ENCODE measurements around the gene TUBGCP4. TPM values are rescaled to one million over a fixed set of nuclear protein-coding genes. Genes with fewer than 3 reads are reported as not detected.

Gene TUBGCP4
- total and polyA plus RNA-seq, 9 of the 15 experiments (the other 6 are each of a cell fraction or from before 2014, with no cell fraction given): 10.7 to 50.2 (median 29.6) TPM

DNA sequence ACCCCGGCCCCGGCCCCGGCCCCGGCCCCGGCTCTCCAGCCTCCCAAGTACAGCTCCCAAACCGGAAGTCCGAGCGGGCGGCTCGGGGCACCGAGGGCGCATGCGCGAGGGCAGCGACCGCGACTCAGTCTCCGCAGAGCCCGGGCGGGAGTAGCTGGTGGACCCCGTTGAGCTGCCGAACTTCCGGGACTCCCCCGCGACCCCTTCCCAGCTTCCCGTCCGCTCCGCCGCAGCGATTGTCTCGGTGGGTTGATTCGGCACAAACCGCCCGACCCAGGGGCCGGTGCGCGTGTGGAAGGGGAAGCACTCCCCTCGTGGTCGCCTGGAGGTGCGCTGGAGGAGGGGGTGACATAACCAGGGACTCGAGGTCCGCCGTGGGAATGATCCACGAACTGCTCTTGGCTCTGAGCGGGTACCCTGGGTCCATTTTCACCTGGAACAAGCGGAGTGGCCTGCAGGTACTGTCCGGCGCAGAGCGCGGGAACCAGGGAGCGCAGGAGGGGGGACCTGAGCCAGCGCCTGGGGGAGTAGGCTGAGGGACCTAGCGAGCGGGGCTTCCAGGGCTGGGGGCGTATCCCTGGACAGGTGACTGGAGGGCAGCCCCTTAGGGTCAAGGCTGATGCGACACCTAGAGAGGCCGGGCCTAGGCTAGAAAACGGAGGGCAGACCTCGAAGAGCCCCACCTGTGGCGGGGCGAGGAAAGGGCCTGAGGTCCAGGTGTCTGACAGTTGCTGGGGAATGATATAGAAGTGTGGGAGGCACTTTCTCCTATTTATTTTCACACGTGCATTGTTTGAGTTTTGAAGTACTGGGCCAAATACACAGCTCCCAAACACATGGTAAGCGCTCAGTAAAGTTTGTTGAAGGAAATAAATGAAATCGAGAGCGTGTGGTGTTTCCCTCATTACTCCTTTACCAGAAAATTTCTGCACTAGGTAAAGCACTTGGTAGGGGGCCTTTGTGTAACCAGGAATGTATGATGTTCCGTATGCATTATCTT is at the start of gene TUBGCP4, which contains the start of gene ZSCAN29 (continued):
- no peak for TF ChIP-seq PHF21A (IDR thresholded peaks at IDR 0.05; ENCODE audit: borderline replicate concordance, low read depth)
- TF ChIP-seq, protein P1, sequence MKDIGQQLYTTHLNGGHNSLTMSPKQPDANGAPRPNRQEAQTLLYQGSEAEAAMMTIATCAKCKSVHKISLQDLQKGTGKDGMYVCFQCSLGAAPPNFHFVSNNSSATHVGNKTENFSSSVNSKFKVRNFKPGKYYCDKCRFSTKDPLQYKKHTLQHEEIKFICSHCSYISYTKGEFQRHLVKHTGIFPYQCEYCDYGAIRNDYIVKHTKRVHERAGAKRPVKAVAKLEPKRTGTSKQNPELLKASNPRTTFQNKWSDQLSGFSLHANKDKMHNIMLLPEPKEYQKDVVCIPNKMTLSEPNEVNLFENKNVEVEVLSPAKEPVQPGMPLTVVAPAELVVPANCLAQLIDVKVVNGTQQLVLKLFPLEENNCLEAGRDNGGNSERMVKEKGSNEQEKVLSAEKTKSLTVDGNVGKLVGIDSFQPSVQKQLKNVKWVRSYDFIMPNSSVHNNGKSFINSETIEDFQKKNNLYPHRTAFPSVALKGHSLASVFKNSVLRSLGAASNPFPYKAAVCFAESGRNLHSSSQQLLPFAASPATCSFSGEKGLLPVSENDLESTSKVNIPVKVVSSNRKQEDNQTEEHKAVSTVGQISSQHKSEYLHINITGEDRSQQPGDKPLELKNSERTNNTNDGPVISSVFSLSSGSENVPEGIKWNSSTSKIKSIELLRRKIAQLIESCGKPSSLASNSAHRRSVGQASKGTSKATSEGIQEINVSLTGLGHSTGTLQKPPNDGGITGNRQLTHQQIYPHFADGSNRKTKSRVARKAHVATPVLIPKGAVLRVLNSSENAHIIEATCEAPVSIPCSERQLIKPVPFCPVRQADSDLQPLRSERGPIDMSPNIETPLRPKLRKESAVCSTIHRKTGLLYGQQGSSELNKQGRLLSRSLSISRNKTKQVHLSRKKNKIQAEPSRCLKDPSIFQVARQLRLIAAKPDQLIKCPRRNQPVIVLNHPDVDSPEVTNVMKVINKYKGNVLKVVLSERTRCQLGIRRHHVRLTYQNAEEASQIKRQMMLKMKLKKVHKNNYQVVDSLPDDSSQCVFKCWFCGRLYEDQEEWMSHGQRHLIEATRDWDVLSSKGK (CRISPR knock-in tag; IDR thresholded peaks at IDR 0.05): no peak
- TF ChIP-seq, protein P2, sequence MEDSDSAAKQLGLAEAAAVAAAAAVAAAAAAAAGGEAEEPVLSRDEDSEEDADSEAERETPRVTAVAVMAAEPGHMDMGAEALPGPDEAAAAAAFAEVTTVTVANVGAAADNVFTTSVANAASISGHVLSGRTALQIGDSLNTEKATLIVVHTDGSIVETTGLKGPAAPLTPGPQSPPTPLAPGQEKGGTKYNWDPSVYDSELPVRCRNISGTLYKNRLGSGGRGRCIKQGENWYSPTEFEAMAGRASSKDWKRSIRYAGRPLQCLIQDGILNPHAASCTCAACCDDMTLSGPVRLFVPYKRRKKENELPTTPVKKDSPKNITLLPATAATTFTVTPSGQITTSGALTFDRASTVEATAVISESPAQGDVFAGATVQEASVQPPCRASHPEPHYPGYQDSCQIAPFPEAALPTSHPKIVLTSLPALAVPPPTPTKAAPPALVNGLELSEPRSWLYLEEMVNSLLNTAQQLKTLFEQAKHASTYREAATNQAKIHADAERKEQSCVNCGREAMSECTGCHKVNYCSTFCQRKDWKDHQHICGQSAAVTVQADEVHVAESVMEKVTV (CRISPR knock-in tag; IDR thresholded peaks at IDR 0.05): no peak
- TF ChIP-seq XRCC5 (IDR thresholded peaks at IDR 0.05; ENCODE audit: low read depth, low read length): no peak
- TF ChIP-seq CSDE1 (IDR thresholded peaks at IDR 0.05): no peak
- TF ChIP-seq MCM2 (IDR thresholded peaks at IDR 0.05; ENCODE audit: low read depth): no peak
- TF ChIP-seq HNRNPUL1 (IDR thresholded peaks at IDR 0.05; ENCODE audit: low read length): no peak
- TF ChIP-seq ZNF830 (CRISPR knock-in tag; IDR thresholded peaks at IDR 0.05): no peak
- no peak for TF ChIP-seq GTF2F1 (IDR thresholded peaks at IDR 0.05; ENCODE audit: low read depth, low read length)
- TF ChIP-seq RERE (CRISPR knock-in tag; IDR thresholded peaks at IDR 0.05; ENCODE audit: borderline replicate concordance): no peak
- no peak for TF ChIP-seq CBFB (CRISPR knock-in tag; IDR thresholded peaks at IDR 0.05)
- TF ChIP-seq NFE2 (IDR thresholded peaks at IDR 0.05; ENCODE audit: low read depth): no peak
- TF ChIP-seq MCM5 (IDR thresholded peaks at IDR 0.05; ENCODE audit: low read depth): no peak
- TF ChIP-seq, protein P3, sequence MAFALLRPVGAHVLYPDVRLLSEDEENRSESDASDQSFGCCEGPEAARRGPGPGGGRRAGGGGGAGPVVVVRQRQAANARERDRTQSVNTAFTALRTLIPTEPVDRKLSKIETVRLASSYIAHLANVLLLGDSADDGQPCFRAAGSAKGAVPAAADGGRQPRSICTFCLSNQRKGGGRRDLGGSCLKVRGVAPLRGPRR (CRISPR knock-in tag; IDR thresholded peaks at IDR 0.05): no peak
- 0 out of 2 replicates have a peak, but pooled peaks have one; percentile 30 for TF ChIP-seq KLF1 (tag; IDR thresholded peaks at IDR 0.05)
- 0 out of 2 replicates have a peak, but pooled peaks have one; percentile 19 for TF ChIP-seq RUNX1 (IDR thresholded peaks at IDR 0.05; ENCODE audit: low read depth)
- TF ChIP-seq ZNF232 (CRISPR knock-in tag; IDR thresholded peaks at IDR 0.05): no peak

Measured in K562 (cell line).